Measurements from ENCODE around the gene RPS3. TPM values are rescaled to one million over a fixed set of nuclear protein-coding genes. Genes with fewer than 3 reads are reported as not detected.
"Not testable (repeated sequence)": the region's sequence is repeated elsewhere in the genome, so short reads cannot be mapped to it uniquely, and the experiment has no call there.

The RPS3 gene
- total RNA-seq, 1 experiment from 2014 or later: 2,875 TPM

GRCh38 chr11:75365711-75366181 lies 33.6 kb upstream of the RPS3 start:
- intact Hi-C loops (cut with micrococcal nuclease; ENCODE audit: unreplicated experiment): loop anchor here (2.0 kb wide), 1 partner anchor 15 kb away; no protein-coding TSS in a partner anchor
- Histone ChIP-seq H3K36me3 (ENCODE audit: insufficient read depth, low read length, poor library complexity, severe bottlenecking) (no peaks in the 10 kb centered on the region), H3K27me3 (replicated peaks; ENCODE audit: insufficient read depth, low read depth, low read length, poor library complexity) (no peaks in the 10 kb centered on the region), H3K27ac (ENCODE audit: low read depth, low read length, poor library complexity, severe bottlenecking) (no peak overlapping the region), H3K4me3 (ENCODE audit: low read depth, low read length, poor library complexity, severe bottlenecking) (no peak overlapping the region), H3K9me3 (ENCODE audit: low read depth, low read length, poor library complexity, severe bottlenecking) (no peaks in the 10 kb centered on the region), H3K4me1 (ENCODE audit: insufficient read depth, low read length, poor library complexity, severe bottlenecking) (no peaks in the 10 kb centered on the region)
- no peak for TF ChIP-seq EZH2 (IDR thresholded peaks at IDR 0.05; ENCODE audit: borderline replicate concordance, low read depth, low read length, poor library complexity, severe bottlenecking)
- no peak for TF ChIP-seq CTCF (conservative IDR thresholded peaks at IDR 0.05; ENCODE audit: low read depth, low read length)
- CTCF ChIA-PET: no interaction called here
- POLR2A ChIA-PET (ENCODE audit: low non-redundant PET): no interaction called here
- BruUV-seq (replicated peaks): no TSS peak
- no peak for DNase-seq (ENCODE audit: low spot score)

GRCh38 chr11:75366826-75367225 lies 32.5 kb upstream of the RPS3 start:
- H3K4me3 ChIP-seq (ENCODE audit: low read depth, low read length, poor library complexity, severe bottlenecking); H3K4me1 ChIP-seq (ENCODE audit: insufficient read depth, low read length, poor library complexity, severe bottlenecking); H3K36me3 ChIP-seq (ENCODE audit: insufficient read depth, low read length, poor library complexity, severe bottlenecking); H3K9me3 ChIP-seq (ENCODE audit: low read depth, low read length, poor library complexity, severe bottlenecking); H3K27me3 ChIP-seq (replicated peaks; ENCODE audit: insufficient read depth, low read depth, low read length, poor library complexity); DNase-seq (ENCODE audit: low spot score); H3K27ac ChIP-seq (ENCODE audit: low read depth, low read length, poor library complexity, severe bottlenecking); POLR2A ChIA-PET (ENCODE audit: low non-redundant PET); CTCF ChIA-PET; BruUV-seq (replicated peaks): not testable (repeated sequence)
- intact Hi-C loops (cut with micrococcal nuclease; ENCODE audit: unreplicated experiment): loop anchor here (2.0 kb wide), 1 partner anchor 14 kb away; no protein-coding TSS in a partner anchor

- BruUV-seq (replicated peaks): no TSS peak
- Histone ChIP-seq H3K27me3 (replicated peaks; ENCODE audit: insufficient read depth, low read depth, low read length, poor library complexity) (no peaks in the 10 kb centered on the region), H3K9me3 (ENCODE audit: low read depth, low read length, poor library complexity, severe bottlenecking) (no peaks in the 10 kb centered on the region), H3K4me3 (ENCODE audit: low read depth, low read length, poor library complexity, severe bottlenecking) (no peak overlapping the region), H3K36me3 (ENCODE audit: insufficient read depth, low read length, poor library complexity, severe bottlenecking) (no peaks in the 10 kb centered on the region), H3K4me1 (ENCODE audit: insufficient read depth, low read length, poor library complexity, severe bottlenecking) (no peaks in the 10 kb centered on the region), H3K27ac (ENCODE audit: low read depth, low read length, poor library complexity, severe bottlenecking) (no peak overlapping the region)
- no peak for DNase-seq (ENCODE audit: low spot score)
- intact Hi-C loops (cut with micrococcal nuclease; ENCODE audit: unreplicated experiment): no loop called here
- POLR2A ChIA-PET (ENCODE audit: low non-redundant PET): no interaction called here
- TF ChIP-seq CTCF (conservative IDR thresholded peaks at IDR 0.05; ENCODE audit: low read depth, low read length) (no peak), EZH2 (IDR thresholded peaks at IDR 0.05; ENCODE audit: borderline replicate concordance, low read depth, low read length, poor library complexity, severe bottlenecking) (no peak)
- CTCF ChIA-PET: no interaction called here
These were observed 29.6 kb upstream of the RPS3 start for GRCh38 chr11:75369560-75370255.
